Measurements from ENCODE around the gene NRXN3. TPM values are rescaled to one million over a fixed set of nuclear protein-coding genes. Genes with fewer than 3 reads are reported as not detected.

NRXN3 gene
- total RNA-seq, 1 experiment from 2014 or later, result not detected

- no TSS peak for BruUV-seq (replicated peaks)
- CTCF ChIA-PET, result no interaction called here
- H3K27me3 Mint-ChIP-seq (ENCODE audit: unreplicated experiment), result peaks cover 60% of the 10 kb centered on the region
- H3K9me3 Mint-ChIP-seq (ENCODE audit: low read depth, unreplicated experiment), result no peaks in the 10 kb centered on the region
- H3K4me3 Mint-ChIP-seq (ENCODE audit: low read depth, unreplicated experiment), result no peak overlapping the region
- no peak overlapping the region for H3K27ac Mint-ChIP-seq (ENCODE audit: unreplicated experiment)
- H3K4me1 Mint-ChIP-seq (ENCODE audit: low read depth, unreplicated experiment), result no peaks in the 10 kb centered on the region
- intact Hi-C loops (cut with micrococcal nuclease; ENCODE audit: unreplicated experiment), result no loop called here
- no peak for TF ChIP-seq CTCF (IDR thresholded peaks at IDR 0.05; ENCODE audit: unreplicated experiment)
- DNase-seq, result no peak
- H3K36me3 Mint-ChIP-seq (ENCODE audit: insufficient read depth, unreplicated experiment), result no peaks in the 10 kb centered on the region
These were observed 681.9 kb downstream of the NRXN3 start for GRCh38 chr14:78852040-78852439.

GRCh38 chr14:78857974-78858373 lies 687.8 kb downstream of the NRXN3 start:
- no peaks in the 10 kb centered on the region for H3K36me3 Mint-ChIP-seq (ENCODE audit: insufficient read depth, unreplicated experiment)
- BruUV-seq (replicated peaks), result no TSS peak
- DNase-seq, result no peak
- intact Hi-C loops (cut with micrococcal nuclease; ENCODE audit: unreplicated experiment), result no loop called here
- H3K4me1 Mint-ChIP-seq (ENCODE audit: low read depth, unreplicated experiment), result no peaks in the 10 kb centered on the region
- no peaks in the 10 kb centered on the region for H3K9me3 Mint-ChIP-seq (ENCODE audit: low read depth, unreplicated experiment)
- TF ChIP-seq CTCF (IDR thresholded peaks at IDR 0.05; ENCODE audit: unreplicated experiment), result no peak
- no peak overlapping the region for H3K27ac Mint-ChIP-seq (ENCODE audit: unreplicated experiment)
- peaks cover 58% of the 10 kb centered on the region for H3K27me3 Mint-ChIP-seq (ENCODE audit: unreplicated experiment)
- CTCF ChIA-PET, result no interaction called here
- H3K4me3 Mint-ChIP-seq (ENCODE audit: low read depth, unreplicated experiment), result no peak overlapping the region

- peak; percentile 31 for DNase-seq
- no peak for TF ChIP-seq CTCF (IDR thresholded peaks at IDR 0.05; ENCODE audit: unreplicated experiment)
- CTCF ChIA-PET, result interaction anchor here (0.6 kb wide), 1 partner anchor 31 kb away, joined by 5 read pairs; no protein-coding TSS in a partner anchor
These were observed 693.0 kb downstream of the NRXN3 start for GRCh38 chr14:78863143-78863542.

GRCh38 chr14:78872837-78873236 lies 702.7 kb downstream of the NRXN3 start:
- Mint-ChIP-seq H3K36me3 (ENCODE audit: insufficient read depth, unreplicated experiment) (no peaks in the 10 kb centered on the region), H3K27me3 (ENCODE audit: unreplicated experiment) (peaks cover 16% of the 10 kb centered on the region), H3K27ac (ENCODE audit: unreplicated experiment) (no peak overlapping the region), H3K9me3 (ENCODE audit: low read depth, unreplicated experiment) (no peaks in the 10 kb centered on the region), H3K4me1 (ENCODE audit: low read depth, unreplicated experiment) (no peaks in the 10 kb centered on the region), H3K4me3 (ENCODE audit: low read depth, unreplicated experiment) (no peak overlapping the region)
- TF ChIP-seq CTCF (IDR thresholded peaks at IDR 0.05; ENCODE audit: unreplicated experiment), result no peak
- intact Hi-C loops (cut with micrococcal nuclease; ENCODE audit: unreplicated experiment), result no loop called here
- no peak for DNase-seq
- BruUV-seq (replicated peaks), result no TSS peak
- CTCF ChIA-PET, result no interaction called here

More at GRCh38 chr14:78863143-78863542, 693.0 kb downstream of the NRXN3 start:
- Mint-ChIP-seq H3K36me3 (ENCODE audit: insufficient read depth, unreplicated experiment) (no peaks in the 10 kb centered on the region), H3K27me3 (ENCODE audit: unreplicated experiment) (peaks cover 17% of the 10 kb centered on the region), H3K4me1 (ENCODE audit: low read depth, unreplicated experiment) (no peaks in the 10 kb centered on the region), H3K9me3 (ENCODE audit: low read depth, unreplicated experiment) (no peaks in the 10 kb centered on the region), H3K27ac (ENCODE audit: unreplicated experiment) (no peak overlapping the region), H3K4me3 (ENCODE audit: low read depth, unreplicated experiment) (no peak overlapping the region)
- BruUV-seq (replicated peaks), result no TSS peak
- intact Hi-C loops (cut with micrococcal nuclease; ENCODE audit: unreplicated experiment), result no loop called here
